T-helper 2 cell treated with Interferon-gamma antibody and Interleukin-4, amounts not matched to agents 5 μg/mL and 100 μg/mL, for 36 hours (primary cell): ENCODE results near the gene PHLDB2.

Source experiments
- DNase-seq: peaks from one replicate; pipeline ENCODE4 v3.0.0; 2021; ENCODE audit warnings: low spot score
- H3K27ac Mint-ChIP-seq: one replicate; pipeline ENCODE4 v1.8.0; 2021; ENCODE audit warnings: mild to moderate bottlenecking, mixed read lengths
- H3K27me3 Mint-ChIP-seq: one replicate; pipeline ENCODE4 v1.8.0; 2021; ENCODE audit warnings: low read depth, mixed read lengths
- H3K36me3 Mint-ChIP-seq: one replicate; pipeline ENCODE4 v1.8.0; 2021; ENCODE audit warnings: low read depth, mixed read lengths
- H3K4me1 Mint-ChIP-seq: one replicate; pipeline ENCODE4 v1.8.0; 2021; ENCODE audit warnings: low read depth, mixed read lengths
- H3K4me3 Mint-ChIP-seq: one replicate; pipeline ENCODE4 v1.8.0; 2022; ENCODE audit warnings: mild to moderate bottlenecking, moderate library complexity, mixed read lengths
- H3K9me3 Mint-ChIP-seq: one replicate; pipeline ENCODE4 v1.8.0; 2021; ENCODE audit warnings: mixed read lengths

Gene PHLDB2

GRCh38 chr3:112013784-112014143 lies 154.7 kb downstream of the PHLDB2 start:
- H3K27ac Mint-ChIP-seq, result no peak overlapping the region
- H3K4me3 Mint-ChIP-seq, result no peak overlapping the region
- H3K36me3 Mint-ChIP-seq, result no peaks in the 10 kb centered on the region
- no peaks in the 10 kb centered on the region for H3K9me3 Mint-ChIP-seq
- DNase-seq, result no peak
- H3K27me3 Mint-ChIP-seq, result no peaks in the 10 kb centered on the region
- peaks cover 13% of the 10 kb centered on the region for H3K4me1 Mint-ChIP-seq

GRCh38 chr3:112017091-112017490 lies 158.0 kb downstream of the PHLDB2 start:
- H3K27ac Mint-ChIP-seq, result no peak overlapping the region
- H3K9me3 Mint-ChIP-seq, result no peaks in the 10 kb centered on the region
- no peak for DNase-seq
- peaks cover 2% of the 10 kb centered on the region for H3K27me3 Mint-ChIP-seq
- no peaks in the 10 kb centered on the region for H3K36me3 Mint-ChIP-seq
- H3K4me1 Mint-ChIP-seq, result peaks cover 13% of the 10 kb centered on the region
- H3K4me3 Mint-ChIP-seq, result no peak overlapping the region

GRCh38 chr3:112018712-112019111 lies 159.6 kb downstream of the PHLDB2 start:
- H3K9me3 Mint-ChIP-seq, result no peaks in the 10 kb centered on the region
- no peak for DNase-seq
- peaks cover 2% of the 10 kb centered on the region for H3K27me3 Mint-ChIP-seq
- peaks cover 4% of the 10 kb centered on the region for H3K4me1 Mint-ChIP-seq
- no peaks in the 10 kb centered on the region for H3K36me3 Mint-ChIP-seq
- H3K4me3 Mint-ChIP-seq, result no peak overlapping the region
- H3K27ac Mint-ChIP-seq, result no peak overlapping the region

GRCh38 chr3:112019716-112020115 lies 160.7 kb downstream of the PHLDB2 start:
- Mint-ChIP-seq H3K4me1 (no peaks in the 10 kb centered on the region), H3K36me3 (no peaks in the 10 kb centered on the region), H3K27ac (no peak overlapping the region), H3K9me3 (no peaks in the 10 kb centered on the region), H3K27me3 (peaks cover 2% of the 10 kb centered on the region), H3K4me3 (no peak overlapping the region)
- DNase-seq, result no peak

GRCh38 chr3:112020674-112021085 lies 161.6 kb downstream of the PHLDB2 start:
- DNase-seq, result no peak
- Mint-ChIP-seq H3K4me1 (no peaks in the 10 kb centered on the region), H3K27ac (no peak overlapping the region), H3K9me3 (no peaks in the 10 kb centered on the region), H3K36me3 (no peaks in the 10 kb centered on the region), H3K4me3 (no peak overlapping the region), H3K27me3 (peaks cover 2% of the 10 kb centered on the region)
